ENCODE data around the gene DYSF.

Gene DYSF

GRCh38 chr2:71455741-71456569 is 2.6 kb downstream of the DYSF start:
- in situ Hi-C loops (cut with MboI; ENCODE audit: low pct_unique_long_range_greater_than_20kb, low sequenced_read_pairs): no loop called here
- DNase-seq: peak; percentile 86

DNA sequence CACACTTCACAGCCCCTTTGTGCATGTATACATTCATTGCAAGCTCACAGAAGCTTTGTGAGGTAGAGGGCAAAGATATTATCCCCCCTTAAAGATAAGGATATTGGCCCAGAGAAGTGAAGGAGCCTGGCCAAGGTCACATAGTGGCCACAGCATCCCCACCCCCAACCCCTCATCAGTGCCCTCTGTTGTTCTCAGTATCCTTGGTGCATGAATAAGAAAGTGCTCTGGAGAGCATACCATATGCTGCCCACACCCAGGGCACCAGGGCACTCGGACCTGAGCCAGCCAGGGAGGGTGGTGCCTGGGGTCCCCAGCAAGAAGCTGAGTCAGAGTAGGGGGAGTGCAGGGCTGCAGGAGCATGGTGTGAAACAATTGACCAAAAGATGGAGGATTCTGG is 3.3 kb downstream of the DYSF start:
- in situ Hi-C loops (cut with MboI; ENCODE audit: low pct_unique_long_range_greater_than_20kb, low sequenced_read_pairs): no loop called here
- DNase-seq: no peak

- no peak for DNase-seq
- in situ Hi-C loops (cut with MboI; ENCODE audit: low pct_unique_long_range_greater_than_20kb, low sequenced_read_pairs): no loop called here
These were observed 4.0 kb downstream of the DYSF start for GRCh38 chr2:71457123-71457915.

DNA sequence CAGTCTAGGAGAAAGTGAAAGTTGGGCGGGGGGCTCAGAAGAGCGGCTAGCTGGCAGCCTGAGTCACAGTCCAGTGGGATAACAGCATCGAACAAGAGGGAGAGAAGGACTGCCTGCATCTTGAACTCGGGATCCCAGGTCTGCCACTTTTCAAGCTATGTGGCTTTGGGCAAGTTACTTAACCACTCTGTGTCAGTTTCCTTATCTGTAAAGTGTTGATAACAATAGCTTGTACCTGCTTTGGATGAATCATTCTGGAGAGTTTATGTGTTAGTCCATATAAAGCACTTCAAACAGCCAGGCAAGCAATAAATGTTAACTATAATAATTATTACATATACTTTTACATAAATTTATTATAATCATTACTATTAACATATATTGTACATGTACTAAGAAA is 4.6 kb downstream of the DYSF start:
- in situ Hi-C loops (cut with MboI; ENCODE audit: low pct_unique_long_range_greater_than_20kb, low sequenced_read_pairs): no loop called here
- no peak for DNase-seq

DNA sequence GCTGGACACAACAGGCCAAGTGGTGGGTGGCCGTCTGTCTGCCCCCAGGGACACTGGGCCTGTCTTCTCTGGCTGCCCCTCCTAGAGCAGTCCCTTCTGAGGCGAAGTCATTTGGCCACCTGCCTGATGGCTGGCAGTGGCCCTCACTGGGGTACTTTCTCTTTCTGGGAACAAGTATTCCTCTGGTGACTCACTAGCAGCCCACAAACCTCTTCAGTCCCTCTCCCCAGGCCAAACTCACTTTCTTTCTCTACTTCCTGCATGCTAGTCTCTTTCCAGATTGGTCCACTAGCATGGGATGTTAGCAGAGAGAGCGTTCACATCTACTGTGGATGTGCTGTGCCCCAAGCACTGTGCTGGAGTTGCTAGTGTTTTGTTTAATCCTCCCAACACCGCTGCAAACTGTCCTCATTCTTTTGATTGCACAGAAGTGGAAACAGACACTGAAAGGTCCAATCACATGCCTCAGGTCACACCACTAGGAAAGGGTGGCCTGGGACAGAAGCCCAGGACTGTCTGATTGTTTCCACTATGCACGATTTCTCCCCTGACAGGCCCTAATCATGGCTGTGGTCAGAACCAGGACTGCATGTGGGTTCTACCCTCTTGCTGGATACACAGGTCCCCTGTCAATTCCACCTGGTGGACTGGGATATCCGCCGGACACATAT is 5.2 kb downstream of the DYSF start:
- in situ Hi-C loops (cut with MboI; ENCODE audit: low pct_unique_long_range_greater_than_20kb, low sequenced_read_pairs): no loop called here

DNA sequence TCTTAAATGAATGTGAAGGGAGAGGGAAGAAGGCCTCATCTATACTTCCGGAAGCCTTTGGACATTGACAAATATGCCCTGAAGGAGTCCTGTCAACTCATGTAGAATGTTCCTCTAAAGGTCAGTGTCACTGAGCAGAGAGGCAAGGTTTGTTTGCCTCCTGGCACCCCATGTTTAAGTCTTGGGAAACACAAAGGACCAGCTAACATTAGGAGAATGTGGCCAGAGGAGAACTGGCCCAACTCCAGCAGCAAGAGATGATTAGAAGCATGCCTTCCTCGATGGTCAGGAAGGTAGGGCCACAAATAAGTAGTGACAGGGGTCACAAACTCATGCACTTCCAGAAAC is 5.7 kb downstream of the DYSF start:
- in situ Hi-C loops (cut with MboI; ENCODE audit: low pct_unique_long_range_greater_than_20kb, low sequenced_read_pairs): no loop called here

More for the DNA sequence above, 5.2 kb downstream of the DYSF start:
- DNase-seq: no peak

DNA sequence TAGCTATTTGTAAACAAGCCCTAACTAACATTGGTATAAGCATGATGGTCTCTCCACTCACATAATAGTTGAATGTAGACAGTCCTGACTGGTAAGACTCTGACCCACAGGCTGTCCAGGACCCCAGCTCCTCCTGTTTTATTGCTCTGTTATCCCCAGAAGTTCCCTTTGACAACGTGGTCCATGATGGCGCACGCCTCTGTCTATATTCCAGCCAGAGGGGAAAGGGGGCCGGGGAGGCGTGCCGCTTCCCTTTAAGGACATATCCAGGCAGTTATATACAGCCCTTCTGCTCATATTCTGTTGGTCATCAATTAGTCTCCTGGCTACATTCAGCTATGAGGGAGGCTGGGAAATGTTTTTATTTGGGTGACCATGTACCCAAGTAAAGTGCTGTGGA is 6.7 kb downstream of the DYSF start:
- in situ Hi-C loops (cut with MboI; ENCODE audit: low pct_unique_long_range_greater_than_20kb, low sequenced_read_pairs): no loop called here

More for the DNA sequence above, 5.7 kb downstream of the DYSF start:
- no peak for DNase-seq

GRCh38 chr2:71460595-71461303 is 7.4 kb downstream of the DYSF start:
- in situ Hi-C loops (cut with MboI; ENCODE audit: low pct_unique_long_range_greater_than_20kb, low sequenced_read_pairs): no loop called here

More for the DNA sequence above, 6.7 kb downstream of the DYSF start:
- DNase-seq: no peak

GRCh38 chr2:71461304-71461671 is 7.9 kb downstream of the DYSF start:
- no peak for DNase-seq
- in situ Hi-C loops (cut with MboI; ENCODE audit: low pct_unique_long_range_greater_than_20kb, low sequenced_read_pairs): no loop called here

More at GRCh38 chr2:71460595-71461303, 7.4 kb downstream of the DYSF start:
- DNase-seq: peak; percentile 61

- in situ Hi-C loops (cut with MboI; ENCODE audit: low pct_unique_long_range_greater_than_20kb, low sequenced_read_pairs): no loop called here
- no peak for DNase-seq
These were observed 8.8 kb downstream of the DYSF start for GRCh38 chr2:71462056-71462605.

GRCh38 chr2:71462641-71463341 is 9.4 kb downstream of the DYSF start:
- in situ Hi-C loops (cut with MboI; ENCODE audit: low pct_unique_long_range_greater_than_20kb, low sequenced_read_pairs): no loop called here
- DNase-seq: no peak

- no peak for DNase-seq
- in situ Hi-C loops (cut with MboI; ENCODE audit: low pct_unique_long_range_greater_than_20kb, low sequenced_read_pairs): no loop called here
These were observed 9.9 kb downstream of the DYSF start for GRCh38 chr2:71463342-71463654.

- in situ Hi-C loops (cut with MboI; ENCODE audit: low pct_unique_long_range_greater_than_20kb, low sequenced_read_pairs): no loop called here
- DNase-seq: no peak
These were observed 11.0 kb downstream of the DYSF start for GRCh38 chr2:71464389-71464788.

DNA sequence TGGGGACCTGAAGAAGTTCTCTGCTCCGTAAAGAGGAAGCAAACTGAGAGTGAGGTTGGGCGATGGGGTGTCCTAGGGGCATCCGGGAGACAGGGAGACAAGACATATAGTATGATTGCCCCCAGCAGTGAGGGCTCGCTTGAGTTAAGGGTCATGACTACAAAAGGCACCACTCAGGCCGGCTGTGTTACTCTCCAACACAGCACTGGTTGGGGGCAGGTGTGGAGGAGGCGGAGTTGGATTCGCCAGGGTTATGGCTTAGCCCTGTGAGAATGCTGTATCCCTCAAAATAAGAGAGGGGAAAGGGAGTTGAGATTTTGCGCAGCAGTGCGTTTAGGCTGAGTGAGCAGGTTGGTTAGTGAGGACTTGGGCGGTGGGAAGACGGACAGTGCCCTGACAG is 12.0 kb downstream of the DYSF start:
- DNase-seq: no peak
- in situ Hi-C loops (cut with MboI; ENCODE audit: low pct_unique_long_range_greater_than_20kb, low sequenced_read_pairs): no loop called here

DNA sequence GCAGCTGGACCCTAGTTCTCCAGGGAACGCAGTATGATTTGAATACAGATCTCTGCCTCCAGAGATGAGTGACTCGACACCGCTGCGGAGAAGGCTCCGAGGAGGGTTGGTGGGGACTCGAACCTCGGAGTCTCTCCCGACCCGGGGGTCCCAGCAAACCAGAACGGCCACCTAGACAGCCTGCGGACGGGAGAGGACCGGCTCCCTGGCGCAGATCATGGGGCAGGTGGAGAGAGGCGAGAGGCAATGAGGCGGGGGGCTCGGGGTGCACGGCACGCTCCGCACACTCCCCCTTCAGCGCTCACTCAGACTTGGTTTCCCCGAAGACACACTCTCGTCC is 12.6 kb downstream of the DYSF start:
- in situ Hi-C loops (cut with MboI; ENCODE audit: low pct_unique_long_range_greater_than_20kb, low sequenced_read_pairs): no loop called here
- no peak for DNase-seq

- in situ Hi-C loops (cut with MboI; ENCODE audit: low pct_unique_long_range_greater_than_20kb, low sequenced_read_pairs): no loop called here
- peak; percentile 27 for DNase-seq
These were observed 13.2 kb downstream of the DYSF start for GRCh38 chr2:71466301-71467179.

DNA sequence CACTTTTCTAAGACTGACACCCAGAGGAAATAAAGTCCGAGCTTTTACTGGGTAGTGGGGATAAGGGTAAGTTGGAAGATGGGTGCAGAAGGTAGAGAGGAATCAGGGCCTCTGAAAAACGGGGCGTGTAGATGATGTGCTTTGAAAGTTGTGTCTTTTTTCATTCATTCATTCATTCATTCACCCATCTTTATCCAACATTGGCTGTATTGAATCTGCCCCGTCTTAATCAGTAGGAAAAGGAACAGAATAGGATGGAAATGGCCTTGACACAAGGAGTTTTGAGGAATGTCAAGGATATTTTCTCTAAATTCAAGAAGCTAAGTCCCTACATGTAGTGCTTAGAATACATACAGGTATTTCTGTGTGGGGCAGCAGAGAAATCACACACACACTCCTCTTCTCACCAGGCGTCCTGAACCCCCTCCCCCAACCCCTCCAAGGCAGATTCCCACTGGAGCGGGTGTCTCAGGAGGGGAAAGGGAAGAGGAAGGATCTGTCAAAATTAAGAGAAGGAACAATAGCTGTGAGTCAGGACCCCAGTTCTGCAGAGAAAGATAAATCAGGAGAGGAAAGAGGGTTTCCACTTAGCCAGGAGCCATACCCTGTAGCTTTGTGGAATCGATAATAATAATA is 13.9 kb downstream of the DYSF start:
- in situ Hi-C loops (cut with MboI; ENCODE audit: low pct_unique_long_range_greater_than_20kb, low sequenced_read_pairs): no loop called here

More for the DNA sequence above, 13.9 kb downstream of the DYSF start:
- no peak for DNase-seq
